HG03469 (cell line): ENCODE data around the gene ZFR.

Source experiments
- ATAC-seq: cut with Tn5 transposase; IDR thresholded peaks from one replicate; pipeline ENCODE4 v1.9.1; 2021; ENCODE audit warnings: mild to moderate bottlenecking, moderate library complexity, moderate number of reproducible peaks; ENCODE audit not compliant: unreplicated experiment

Gene ZFR

DNA sequence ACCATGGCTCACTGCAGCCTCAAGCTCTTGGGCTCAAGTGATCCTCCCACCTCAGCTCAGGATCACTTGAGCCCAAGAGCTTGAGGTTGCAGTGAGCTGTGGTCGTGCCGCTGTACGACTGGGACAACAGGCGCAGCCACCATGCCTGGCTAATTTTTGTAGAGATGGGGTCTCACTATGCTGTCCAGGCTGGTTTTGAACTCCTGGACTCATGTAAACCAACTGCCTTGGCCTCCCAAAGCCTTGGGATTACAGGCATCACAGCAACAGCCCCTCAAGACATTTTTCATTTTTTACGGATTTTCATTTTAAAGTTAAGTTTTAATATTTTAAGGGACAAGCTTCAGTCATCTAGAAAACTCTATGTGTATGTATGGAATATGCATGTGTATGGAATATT is 78.9 kb downstream of the ZFR start:
- ATAC-seq, result no peak

DNA sequence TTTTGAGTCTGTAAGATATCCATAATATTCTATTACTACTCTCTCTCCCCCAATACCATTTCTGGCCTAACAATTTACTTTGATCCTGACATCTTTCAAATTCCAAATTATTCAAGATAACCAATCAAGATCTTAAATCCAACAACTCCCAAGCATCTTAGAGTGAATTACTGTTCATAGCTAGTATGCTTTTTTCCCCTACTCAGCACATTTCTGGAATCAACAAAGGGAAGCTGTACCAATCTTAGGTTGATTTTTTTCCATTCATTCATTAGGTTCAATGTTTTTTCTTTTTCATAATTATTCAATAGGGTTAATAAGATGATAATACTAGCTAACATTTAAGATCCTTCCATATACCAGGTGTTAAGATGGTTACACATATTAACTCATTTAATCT is 81.5 kb downstream of the ZFR start:
- ATAC-seq, result no peak

DNA sequence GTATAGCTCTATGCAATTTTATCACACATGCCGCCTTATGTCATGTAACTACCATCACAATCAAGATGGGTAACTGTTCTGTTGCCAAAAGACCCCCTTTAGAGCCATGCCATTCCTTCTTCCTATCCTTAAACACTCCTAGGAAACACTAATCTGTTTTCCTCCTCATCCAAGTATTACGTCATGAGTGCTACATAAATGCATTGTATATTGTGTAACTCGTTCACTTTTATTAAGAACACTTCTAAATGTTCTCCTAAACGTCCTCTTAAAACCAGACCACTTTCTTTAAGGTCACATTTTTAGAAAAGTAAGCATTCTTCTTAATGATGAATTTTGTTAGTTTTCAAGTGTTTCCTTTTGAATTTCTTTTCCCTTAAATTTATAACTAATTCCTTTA is 82.0 kb downstream of the ZFR start:
- no peak for ATAC-seq

DNA sequence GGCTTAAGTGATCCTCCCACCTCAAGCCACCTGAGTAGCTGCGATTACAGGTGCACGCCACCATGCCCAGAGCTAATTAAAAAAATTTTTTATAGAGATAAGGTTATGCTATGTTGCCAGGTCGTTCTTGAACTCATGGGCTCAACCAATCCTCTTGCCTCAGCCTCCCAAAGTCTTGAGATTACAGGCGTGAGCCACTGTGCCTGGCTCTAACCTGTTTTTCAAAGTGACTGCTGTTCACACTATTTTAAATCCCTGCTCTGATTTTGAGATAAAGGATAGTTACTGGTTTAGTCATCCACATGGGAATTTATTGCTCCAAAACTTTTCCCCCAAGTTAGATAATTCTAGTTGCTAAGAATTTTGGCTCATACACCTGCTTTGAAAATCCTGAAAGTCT is 83.6 kb downstream of the ZFR start:
- ATAC-seq, result no peak

DNA sequence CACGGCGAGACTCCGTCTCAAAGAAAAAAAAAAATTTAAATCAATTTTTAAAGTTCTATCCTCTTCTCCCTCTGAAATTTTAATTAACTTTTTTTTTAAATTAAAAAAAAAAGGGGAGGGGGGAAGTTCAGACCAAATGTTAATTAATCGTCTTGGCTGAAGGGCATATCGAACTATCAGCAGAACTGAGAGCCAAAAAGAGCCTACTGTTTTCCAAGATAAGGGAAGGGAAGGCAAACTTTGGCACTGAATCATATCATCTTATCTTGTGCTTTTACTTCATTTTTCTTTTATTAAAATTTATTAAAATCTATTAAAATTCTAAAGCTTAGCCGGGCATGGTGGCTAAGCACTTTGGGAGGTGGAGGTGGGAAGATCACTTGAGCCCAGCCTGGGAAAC is 85.9 kb downstream of the ZFR start:
- no peak for ATAC-seq

DNA sequence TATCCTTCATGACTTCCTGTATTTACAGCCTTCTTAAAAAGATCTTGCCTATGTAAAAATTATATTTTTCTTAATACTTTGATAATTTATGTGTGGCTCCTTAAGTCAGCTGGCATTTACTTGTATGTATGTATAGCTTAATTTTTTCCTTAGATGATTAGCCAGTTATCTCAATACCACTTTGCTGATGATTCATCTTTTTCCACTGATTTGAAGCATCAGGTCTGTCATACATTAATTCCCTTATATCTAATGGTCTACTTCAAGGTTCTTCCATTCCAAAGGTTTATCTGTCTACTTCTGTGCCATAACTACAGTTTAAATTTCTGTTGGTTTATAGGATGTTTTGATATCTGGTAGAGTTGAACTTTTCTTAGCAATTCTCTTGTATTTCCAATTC is 86.9 kb downstream of the ZFR start:
- ATAC-seq, result no peak

DNA sequence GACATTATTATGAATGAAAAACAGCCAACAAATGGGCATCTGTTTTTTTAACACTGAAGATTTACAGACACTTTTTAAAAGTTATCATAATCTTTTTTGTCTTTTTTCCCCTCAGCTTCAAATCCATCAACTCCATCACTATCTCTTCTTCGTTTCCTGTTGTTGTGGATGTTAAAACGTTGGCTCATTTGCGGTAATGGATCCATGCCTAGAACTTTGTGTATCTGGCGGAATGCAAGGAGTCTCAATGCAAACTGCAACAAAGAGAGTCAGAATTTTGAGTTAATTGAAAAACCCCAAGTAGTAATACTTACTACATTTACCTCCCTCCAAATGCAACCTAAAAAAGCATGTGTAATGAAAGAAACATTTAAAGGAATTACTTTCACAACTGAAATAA is 88.9 kb downstream of the ZFR start:
- ATAC-seq, result no peak

DNA sequence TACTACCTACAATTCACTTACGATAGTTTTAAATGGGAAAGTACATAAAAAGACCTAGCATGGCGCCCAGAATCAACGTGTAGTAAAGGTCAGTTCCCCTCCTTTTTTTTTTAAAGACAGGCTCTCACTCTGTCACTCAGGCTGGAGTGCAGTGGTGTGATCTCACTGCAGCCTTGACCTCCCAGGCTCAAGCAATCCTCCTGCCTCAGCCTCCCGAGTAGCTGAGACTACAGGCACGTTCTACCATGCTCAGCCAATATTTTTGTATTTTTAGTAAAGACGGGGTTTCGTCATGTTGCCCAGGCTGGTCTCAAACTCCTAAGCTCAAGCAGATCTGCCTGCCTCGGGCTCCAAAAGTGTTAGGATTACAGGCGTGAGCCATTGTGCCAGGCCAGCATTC is 91.1 kb downstream of the ZFR start:
- ATAC-seq, result no peak

DNA sequence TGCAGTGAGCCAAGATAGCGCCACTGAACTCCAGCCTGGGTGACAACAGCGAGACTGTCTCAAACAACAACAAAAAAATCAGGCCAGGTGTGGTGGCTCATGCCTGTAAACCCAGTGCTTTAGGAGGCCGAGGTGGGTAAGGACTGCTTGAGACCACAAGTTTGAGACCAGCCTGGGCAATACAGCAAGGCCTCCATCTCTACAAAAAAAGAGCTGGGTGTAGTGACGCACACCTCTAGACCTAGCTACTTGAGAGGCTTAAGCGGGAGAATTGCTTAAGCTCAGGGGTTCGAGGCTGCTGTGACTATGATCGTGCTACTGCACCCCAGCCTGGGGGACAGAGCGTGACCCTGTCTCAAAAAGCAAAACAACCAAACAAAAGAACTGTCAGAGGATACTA is 91.9 kb downstream of the ZFR start:
- ATAC-seq, result no peak

DNA sequence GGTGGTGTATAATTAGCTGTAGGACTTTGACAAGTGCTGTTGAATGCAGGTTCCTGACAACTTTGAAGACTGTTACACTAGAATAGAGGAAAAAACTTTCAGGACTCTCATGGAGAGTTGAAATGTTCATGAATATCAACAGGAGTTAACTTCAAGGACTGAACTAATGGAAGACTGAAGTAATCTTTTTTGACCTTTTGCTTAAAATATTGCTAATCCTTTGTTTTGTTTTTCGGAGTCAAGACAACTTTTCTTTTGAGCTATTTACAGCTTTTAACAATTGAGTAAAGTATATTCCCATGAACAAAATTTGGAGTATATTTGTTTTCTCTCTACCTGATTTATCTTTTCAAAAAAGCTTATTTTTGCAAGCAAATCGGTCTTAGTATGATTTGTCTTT is 97.7 kb downstream of the ZFR start:
- ATAC-seq, result no peak

DNA sequence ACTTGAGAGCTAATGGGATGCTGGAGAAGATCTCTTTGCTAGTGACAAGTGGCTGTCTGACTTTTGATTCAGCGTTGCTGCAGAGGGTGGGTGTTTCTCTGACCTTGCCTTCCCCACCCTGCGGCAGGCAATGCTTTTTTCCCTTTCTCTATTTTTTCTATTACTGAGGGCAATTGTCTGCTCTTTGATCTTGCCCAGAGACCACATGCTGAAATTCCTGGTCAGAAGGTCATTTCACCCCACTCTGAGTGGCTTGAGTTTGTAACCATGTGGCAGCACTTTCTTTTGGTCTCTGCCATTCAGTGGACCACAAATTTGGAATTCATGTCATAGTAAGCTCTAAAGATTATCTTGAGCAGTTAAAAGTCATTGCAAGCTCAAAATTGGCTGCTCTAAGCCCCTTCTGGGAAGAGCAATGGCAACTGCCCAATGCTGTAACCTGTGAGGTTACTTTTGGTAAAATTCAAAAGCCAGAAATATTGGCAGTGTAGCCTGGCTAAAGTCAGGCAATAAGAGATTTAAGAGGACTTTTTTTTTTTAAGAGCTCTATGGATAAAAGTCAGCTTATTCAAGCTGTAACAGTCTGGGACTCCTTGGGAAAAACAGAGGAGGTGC is 101.4 kb downstream of the ZFR start:
- no peak for ATAC-seq

DNA sequence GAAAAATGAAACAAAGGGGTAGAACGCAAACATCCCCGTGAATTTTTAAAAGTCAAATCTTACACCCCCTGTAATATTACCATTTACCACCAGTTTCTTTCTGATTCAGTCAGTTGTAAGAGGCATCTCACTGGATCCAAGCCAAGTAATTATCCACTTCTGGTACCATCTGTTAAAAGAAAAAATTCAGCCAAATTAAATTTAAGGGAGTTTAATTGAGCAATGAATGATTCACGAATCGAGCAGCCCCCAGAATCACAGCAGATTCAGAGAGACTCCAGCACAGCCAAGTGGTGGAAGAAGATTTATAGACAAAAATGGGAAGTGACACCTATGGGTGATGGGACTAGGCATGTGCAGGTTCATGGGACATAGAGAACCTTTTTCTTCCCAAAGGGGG is 101.9 kb downstream of the ZFR start:
- ATAC-seq, result no peak

DNA sequence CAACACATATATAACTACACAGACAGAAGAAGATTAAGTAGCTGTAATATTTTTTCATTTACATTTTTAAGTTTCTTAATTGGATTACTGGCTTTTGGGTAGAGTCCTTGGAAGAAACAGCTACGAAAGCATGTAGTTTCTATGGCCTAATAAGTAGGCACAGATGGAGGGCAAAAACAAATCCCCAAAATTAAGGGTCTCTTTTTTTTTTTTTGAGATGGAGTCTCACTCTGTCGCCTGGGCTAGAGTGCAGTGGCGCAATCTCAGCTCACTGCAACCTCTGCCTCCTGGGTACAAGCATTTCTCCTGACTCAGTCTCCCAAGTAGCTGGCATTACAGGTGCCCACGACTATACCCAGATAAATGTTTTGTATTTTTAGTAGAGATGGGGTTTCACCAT is 104.7 kb downstream of the ZFR start:
- no peak for ATAC-seq

DNA sequence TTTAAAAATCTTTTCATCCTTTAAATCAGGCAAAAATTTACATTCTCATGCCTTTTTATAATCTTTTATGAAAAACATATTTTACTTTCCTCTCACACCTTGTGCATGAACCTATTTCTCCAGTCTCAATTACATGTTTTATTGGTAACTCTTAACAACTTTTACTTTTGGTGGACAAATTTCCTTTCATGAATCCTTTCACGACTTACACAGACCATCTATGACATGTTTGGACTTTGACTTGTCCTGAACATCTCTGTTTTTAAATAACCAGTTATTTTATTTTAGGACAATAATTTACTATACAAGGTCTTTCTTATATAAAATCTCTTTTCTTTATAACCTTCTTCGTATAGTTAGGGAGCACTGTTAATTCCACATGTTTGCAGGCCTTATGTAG is 105.3 kb downstream of the ZFR start:
- no peak for ATAC-seq

DNA sequence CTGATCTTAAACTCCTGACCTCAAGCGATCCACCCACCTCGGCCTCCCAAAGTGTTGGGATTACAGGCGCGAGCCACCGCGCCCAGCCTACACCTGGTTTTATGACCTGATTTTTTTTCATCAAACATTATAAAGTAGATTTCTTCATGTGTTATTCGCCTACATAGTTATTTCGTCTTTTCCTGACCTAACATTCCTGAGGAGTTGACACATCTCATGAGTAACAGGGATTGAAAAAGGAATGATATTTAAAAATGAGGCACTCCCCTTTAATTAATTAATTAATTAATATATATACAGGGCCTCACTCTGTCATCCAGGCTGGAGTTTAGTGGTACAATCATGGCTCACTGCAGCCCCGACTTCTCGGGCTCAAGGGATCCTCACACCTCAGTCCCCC is 111.6 kb downstream of the ZFR start:
- ATAC-seq, result no peak

DNA sequence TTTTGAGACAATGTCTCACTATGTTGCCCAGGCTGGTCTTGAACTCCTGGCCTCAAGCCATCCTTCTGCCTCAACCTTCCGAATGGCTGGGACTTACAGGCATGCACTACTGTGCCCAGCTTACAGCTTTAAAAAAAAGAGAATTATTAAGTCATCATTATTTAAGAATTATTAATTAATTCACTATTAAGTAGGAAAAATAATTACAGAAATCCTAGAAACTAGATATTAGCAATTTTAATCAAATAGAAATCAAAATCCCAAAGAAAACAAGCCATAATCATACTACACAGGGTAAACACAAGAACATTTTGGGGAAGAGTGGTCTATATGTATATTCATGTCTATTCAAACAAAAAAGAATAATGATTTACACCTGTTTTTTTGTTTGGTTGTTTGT is 112.2 kb downstream of the ZFR start:
- no peak for ATAC-seq

DNA sequence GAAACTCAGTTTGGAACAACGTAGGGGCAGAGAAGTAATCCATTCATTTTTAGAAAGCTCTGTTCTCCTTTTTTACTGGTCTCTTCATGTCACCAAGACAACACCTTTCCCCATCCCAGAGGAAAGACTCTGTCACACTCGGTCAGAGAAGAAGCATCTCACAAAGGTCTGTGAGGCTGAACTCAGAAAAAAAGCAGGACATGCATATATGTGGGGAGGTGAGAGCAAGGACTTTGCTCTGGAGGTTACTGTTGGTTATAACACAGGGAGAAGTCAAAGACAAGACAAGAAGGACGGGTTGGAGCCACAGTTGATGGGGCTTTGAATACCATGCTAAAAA is 112.6 kb downstream of the ZFR start:
- no peak for ATAC-seq

DNA sequence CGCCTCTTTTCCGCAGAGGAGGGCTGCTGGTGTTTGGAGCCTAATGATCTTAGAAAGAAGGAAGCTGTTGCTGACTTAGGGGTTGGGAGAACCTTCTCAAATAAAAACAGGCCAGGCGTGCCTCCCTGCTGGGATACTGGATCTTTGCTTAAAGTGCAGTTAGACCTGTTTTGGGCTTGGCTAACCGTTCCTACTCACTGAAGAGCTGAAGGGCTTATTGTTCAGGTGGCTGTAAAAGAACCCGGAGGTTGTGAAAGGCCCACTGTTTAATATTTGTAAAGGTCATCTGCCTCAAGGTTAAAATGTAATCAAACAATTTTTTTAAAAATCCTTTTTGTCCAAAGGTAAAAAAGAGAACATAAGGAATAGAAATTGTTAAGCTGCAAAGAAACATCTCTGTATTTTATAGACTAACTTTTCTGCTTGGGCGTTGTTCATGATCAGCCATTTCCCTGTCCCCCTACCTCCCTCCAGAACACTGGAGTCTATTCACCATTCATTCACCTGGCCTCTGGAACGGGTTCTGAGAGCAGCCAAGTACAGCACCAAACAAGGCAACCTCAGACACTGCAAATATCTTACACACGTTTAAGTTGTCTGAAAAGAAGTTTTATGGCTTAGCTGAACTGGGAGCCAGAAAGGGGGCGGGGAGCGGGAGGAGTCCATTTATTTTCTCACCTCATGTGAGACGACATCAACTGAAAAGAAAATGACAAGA is 113.2 kb downstream of the ZFR start:
- ATAC-seq, result no peak

DNA sequence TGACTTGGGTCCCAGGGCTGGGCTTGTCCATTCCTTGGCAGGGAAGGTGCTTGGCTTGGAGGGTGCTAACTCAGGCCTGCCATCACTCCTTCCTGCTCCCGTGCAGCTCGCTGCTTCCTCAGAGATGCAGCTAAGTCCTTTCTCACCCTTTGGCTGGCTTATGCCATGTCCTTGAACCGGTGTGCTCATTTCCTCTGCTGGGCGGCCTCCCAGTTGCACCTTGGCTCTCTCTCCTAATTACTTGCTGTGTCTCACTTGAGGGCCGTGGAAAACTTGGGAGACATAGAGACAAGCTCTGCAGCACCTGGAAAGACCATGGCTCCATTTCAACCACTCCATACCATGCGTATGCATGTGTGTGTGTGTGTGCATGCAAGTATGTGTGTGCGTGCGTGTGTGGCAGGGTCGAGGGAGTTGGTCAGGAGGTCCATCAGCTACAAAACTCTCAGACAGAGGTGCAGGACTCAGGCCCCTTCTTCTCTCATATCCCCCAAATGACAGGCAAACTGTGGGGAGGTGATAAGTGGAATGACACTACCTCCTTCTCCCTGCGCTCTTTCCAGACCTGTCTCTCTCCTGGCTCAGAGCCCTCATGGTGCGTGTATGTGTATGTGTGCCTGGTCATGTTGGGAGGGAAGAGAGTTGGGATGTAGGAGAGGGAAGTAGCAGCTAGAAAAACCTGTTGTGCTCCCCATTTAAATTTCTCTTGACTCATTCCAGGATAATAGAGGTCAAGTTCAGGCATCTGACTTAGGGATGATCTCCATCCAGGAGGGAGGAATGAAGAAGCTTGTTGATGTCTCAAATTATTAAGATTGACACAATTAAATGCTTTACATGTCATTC is 114.2 kb downstream of the ZFR start:
- no peak for ATAC-seq

DNA sequence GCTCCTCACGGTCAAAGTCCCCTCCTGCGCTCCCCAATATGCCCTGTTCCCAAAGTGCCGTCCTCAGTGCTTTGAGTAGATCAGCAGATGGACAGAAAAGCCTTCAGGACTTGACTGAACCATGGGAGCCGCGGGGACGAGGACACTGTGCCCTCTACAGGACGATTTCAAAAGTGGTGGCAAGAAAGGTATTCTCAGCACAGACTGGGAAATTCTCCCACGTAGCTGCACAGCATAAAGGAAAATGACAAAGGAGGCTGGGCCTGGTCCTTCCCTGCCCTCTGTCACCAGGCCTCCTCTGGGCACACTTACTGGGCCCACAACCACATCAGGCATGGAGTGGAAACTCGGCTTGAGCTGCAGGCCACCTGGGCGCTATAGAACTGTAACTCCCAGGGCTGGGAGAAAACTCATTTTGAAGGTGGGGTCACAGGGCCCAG is 115.1 kb downstream of the ZFR start:
- peak; percentile 73 for ATAC-seq

DNA sequence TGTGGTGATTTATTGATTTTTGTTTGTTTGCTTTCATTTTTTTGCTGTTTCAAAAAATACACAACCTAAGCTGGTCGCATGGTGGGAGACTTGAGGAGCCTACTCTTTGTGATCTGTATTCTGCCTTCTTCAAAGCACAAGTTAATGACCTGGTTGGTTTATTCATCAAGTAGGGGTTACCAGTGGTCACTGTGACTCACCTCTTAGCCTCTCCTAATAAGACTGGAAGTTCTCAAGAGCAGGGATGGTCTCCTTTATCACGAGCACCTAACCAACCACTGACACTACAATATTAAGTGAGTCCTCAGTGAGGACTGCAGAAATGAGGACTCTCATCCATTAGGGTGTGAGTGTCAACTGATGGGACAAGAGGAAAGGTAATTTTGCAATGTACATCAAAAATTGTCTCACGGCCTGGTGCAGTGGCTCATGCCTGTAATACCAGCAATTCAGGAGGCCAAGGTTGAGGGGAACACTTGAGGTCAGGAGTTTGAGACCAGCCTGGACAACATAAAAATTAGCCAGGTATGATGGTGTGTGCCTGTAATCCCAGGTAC is 118.2 kb downstream of the ZFR start:
- no peak for ATAC-seq

DNA sequence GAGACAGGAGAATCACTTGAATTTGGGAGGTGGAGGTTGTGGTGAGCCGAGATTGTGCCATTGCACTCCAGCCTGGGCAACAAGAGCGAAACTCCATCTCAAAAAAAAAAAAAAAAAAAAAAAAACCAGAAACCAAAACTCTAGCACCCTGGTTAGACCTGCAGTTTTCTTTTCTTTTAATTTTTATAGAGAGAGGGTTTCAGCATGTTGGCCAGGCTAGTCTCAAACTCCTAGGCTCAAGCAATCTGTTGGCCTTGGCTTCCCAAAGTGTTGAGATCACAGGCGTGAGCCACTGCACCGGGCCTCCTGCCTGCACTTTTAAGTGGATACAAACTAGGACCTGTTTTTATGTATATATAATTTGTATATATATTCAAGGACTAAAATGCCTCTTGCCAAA is 118.9 kb downstream of the ZFR start:
- no peak for ATAC-seq
